ENCODE data around the gene HK1.
A peak's percentile ranks its signal among the peaks of the same experiment; 100 is the strongest.

HK1 gene

GRCh38 chr10:69385454-69386350 is 107.4 kb downstream of the HK1 start:
- H3K4me3 ChIP-seq (ENCODE audit: low read depth, low read length), result no peak overlapping the region
- no peak for TF ChIP-seq MAX (IDR thresholded peaks at IDR 0.05; ENCODE audit: low read depth, low read length)
- no peak for TF ChIP-seq CTCF (IDR thresholded peaks at IDR 0.05; ENCODE audit: low read depth, low read length)
- no peak for TF ChIP-seq POLR2A (IDR thresholded peaks at IDR 0.05; ENCODE audit: extremely low read depth, insufficient read length)
- TF ChIP-seq MYC (IDR thresholded peaks at IDR 0.05; ENCODE audit: low read depth, low read length), result no peak
- no peak for DNase-seq (ENCODE audit: low read depth)

GRCh38 chr10:69387500-69387899 is 109.2 kb downstream of the HK1 start:
- TF ChIP-seq MAX (IDR thresholded peaks at IDR 0.05; ENCODE audit: low read depth, low read length), result no peak
- TF ChIP-seq CTCF (IDR thresholded peaks at IDR 0.05; ENCODE audit: low read depth, low read length), result no peak
- TF ChIP-seq POLR2A (IDR thresholded peaks at IDR 0.05; ENCODE audit: extremely low read depth, insufficient read length), result no peak
- DNase-seq (ENCODE audit: low read depth), result no peak
- no peak overlapping the region for H3K4me3 ChIP-seq (ENCODE audit: low read depth, low read length)

GRCh38 chr10:69388488-69388887 is 110.2 kb downstream of the HK1 start:
- no peak for DNase-seq (ENCODE audit: low read depth)
- TF ChIP-seq MAX (IDR thresholded peaks at IDR 0.05; ENCODE audit: low read depth, low read length) (no peak), MYC (IDR thresholded peaks at IDR 0.05; ENCODE audit: low read depth, low read length) (no peak), POLR2A (IDR thresholded peaks at IDR 0.05; ENCODE audit: extremely low read depth, insufficient read length) (no peak), CTCF (IDR thresholded peaks at IDR 0.05; ENCODE audit: low read depth, low read length) (no peak)
- no peak overlapping the region for H3K4me3 ChIP-seq (ENCODE audit: low read depth, low read length)

GRCh38 chr10:69389827-69390490 is 111.7 kb downstream of the HK1 start:
- H3K4me3 ChIP-seq (ENCODE audit: low read depth, low read length), result no peak overlapping the region
- DNase-seq (ENCODE audit: low read depth), result peak; percentile 67
- no peak for TF ChIP-seq POLR2A (IDR thresholded peaks at IDR 0.05; ENCODE audit: extremely low read depth, insufficient read length)
- TF ChIP-seq MAX (IDR thresholded peaks at IDR 0.05; ENCODE audit: low read depth, low read length), result 0 out of 2 replicates have a peak, but pooled peaks have one; percentile 25
- TF ChIP-seq CTCF (IDR thresholded peaks at IDR 0.05; ENCODE audit: low read depth, low read length), result no peak
- TF ChIP-seq MYC (IDR thresholded peaks at IDR 0.05; ENCODE audit: low read depth, low read length), result 0 out of 2 replicates have a peak, but pooled peaks have one; percentile 13

- TF ChIP-seq CTCF (IDR thresholded peaks at IDR 0.05; ENCODE audit: low read depth, low read length), result no peak
- no peak for TF ChIP-seq MYC (IDR thresholded peaks at IDR 0.05; ENCODE audit: low read depth, low read length)
- no peak for TF ChIP-seq MAX (IDR thresholded peaks at IDR 0.05; ENCODE audit: low read depth, low read length)
- no peak for TF ChIP-seq POLR2A (IDR thresholded peaks at IDR 0.05; ENCODE audit: extremely low read depth, insufficient read length)
- no peak overlapping the region for H3K4me3 ChIP-seq (ENCODE audit: low read depth, low read length)
- no peak for DNase-seq (ENCODE audit: low read depth)
Observed at GRCh38 chr10:69391158-69391557, 112.9 kb downstream of the HK1 start.

Data from NB4 (cell line).